Right lobe of liver (tissue), 4 donors: ENCODE data around the gene QPRT.

Experiments
- POLR2A ChIP-seq: fragments of 450-650 bp; IDR thresholded peaks from one replicate; pipeline ENCODE4 v1.6.1; 2017; ENCODE audit warnings: antibody characterized with exemption, mild to moderate bottlenecking
- TF ChIP-seq, protein P1 (sequence below), 4 donors: fragments of 200-600 bp in 3 of 4; fragments of 450-650 bp in 1 of 4; IDR thresholded peaks; one replicate each; pipeline versions ENCODE4 v1.5.1 to v1.8.0; 2016 to 2022; ENCODE audit warnings: antibody characterized with exemption in 4 of 4, mild to moderate bottlenecking in 2 of 4
- donor health status: DM: no; HTN: no; CAD: no.
- donor health status: DM: no; HTN: no; CAD: no.
- donor health status: DM: no; HTN: yes; CAD: no.

DNA sequence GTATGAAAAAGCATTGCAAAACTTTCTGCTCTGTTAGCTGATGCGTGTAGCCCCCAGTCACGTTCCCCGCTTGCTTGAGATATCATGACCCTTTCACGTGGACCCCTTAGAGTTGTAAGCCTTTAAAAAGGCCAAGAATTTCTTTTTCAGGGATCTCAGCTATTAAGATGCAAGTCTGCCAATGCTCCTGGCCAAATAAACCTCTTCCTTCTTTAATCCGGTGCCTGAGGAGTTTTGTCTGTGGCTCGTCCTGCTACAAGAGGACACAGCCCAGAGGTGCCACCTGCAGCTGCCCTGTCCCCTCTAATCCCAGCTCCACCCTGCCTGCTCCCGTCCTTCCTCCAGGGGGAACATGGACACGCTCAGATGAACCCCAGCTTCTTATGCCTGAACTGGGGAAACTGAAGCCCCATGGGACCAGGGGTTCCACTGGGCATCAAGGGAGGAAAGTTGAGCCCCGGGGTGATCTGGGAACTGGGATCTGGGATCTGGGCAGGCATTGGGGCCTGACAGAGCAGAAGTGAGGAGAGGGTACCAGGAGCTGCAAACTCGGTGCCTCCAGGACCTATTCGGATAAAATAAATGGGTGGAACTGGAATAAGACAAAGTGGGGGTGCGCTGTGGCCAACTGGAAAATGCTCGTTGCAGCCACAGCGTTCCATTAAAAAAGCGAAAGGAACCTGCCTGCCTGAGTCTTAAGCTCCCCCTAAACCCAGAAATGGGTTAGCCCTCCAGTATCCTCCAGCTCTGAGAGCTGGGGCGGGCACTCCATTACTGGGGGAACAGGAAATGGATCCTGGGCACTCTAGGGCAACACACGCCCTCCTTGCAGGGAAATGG lies 19.7 kb downstream of the QPRT start:
- TF ChIP-seq, protein P1, sequence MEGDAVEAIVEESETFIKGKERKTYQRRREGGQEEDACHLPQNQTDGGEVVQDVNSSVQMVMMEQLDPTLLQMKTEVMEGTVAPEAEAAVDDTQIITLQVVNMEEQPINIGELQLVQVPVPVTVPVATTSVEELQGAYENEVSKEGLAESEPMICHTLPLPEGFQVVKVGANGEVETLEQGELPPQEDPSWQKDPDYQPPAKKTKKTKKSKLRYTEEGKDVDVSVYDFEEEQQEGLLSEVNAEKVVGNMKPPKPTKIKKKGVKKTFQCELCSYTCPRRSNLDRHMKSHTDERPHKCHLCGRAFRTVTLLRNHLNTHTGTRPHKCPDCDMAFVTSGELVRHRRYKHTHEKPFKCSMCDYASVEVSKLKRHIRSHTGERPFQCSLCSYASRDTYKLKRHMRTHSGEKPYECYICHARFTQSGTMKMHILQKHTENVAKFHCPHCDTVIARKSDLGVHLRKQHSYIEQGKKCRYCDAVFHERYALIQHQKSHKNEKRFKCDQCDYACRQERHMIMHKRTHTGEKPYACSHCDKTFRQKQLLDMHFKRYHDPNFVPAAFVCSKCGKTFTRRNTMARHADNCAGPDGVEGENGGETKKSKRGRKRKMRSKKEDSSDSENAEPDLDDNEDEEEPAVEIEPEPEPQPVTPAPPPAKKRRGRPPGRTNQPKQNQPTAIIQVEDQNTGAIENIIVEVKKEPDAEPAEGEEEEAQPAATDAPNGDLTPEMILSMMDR (IDR thresholded peaks at IDR 0.05), result no peak
- TF ChIP-seq POLR2A, result no peak
